ENCODE results near the gene NRXN3. TPM values are rescaled to one million over a fixed set of nuclear protein-coding genes. Genes with fewer than 3 reads are reported as not detected.

The NRXN3 gene
- total RNA-seq, 2 donors from 2014 or later: not detected

GRCh38 chr14:78319406-78319805, 149.2 kb downstream of the NRXN3 start:
- no peaks in the 10 kb centered on the region for H3K36me3 Mint-ChIP-seq (ENCODE audit: insufficient read depth in 2 of 2)
- H3K4me3 Mint-ChIP-seq: no peak overlapping the region
- DNase-seq (no peak), ATAC-seq (replicated peaks in 1 of 2) (no peak)
- H3K27me3 Mint-ChIP-seq (ENCODE audit: low read depth): peaks cover 20% of the 10 kb centered on the region
- peaks cover 0 to 1% of the 10 kb centered on the region in 2 donors for H3K9me3 Mint-ChIP-seq
- no peak overlapping the region for H3K27ac Mint-ChIP-seq
- H3K4me1 Mint-ChIP-seq (ENCODE audit: low read depth): no peaks in the 10 kb centered on the region

DNA sequence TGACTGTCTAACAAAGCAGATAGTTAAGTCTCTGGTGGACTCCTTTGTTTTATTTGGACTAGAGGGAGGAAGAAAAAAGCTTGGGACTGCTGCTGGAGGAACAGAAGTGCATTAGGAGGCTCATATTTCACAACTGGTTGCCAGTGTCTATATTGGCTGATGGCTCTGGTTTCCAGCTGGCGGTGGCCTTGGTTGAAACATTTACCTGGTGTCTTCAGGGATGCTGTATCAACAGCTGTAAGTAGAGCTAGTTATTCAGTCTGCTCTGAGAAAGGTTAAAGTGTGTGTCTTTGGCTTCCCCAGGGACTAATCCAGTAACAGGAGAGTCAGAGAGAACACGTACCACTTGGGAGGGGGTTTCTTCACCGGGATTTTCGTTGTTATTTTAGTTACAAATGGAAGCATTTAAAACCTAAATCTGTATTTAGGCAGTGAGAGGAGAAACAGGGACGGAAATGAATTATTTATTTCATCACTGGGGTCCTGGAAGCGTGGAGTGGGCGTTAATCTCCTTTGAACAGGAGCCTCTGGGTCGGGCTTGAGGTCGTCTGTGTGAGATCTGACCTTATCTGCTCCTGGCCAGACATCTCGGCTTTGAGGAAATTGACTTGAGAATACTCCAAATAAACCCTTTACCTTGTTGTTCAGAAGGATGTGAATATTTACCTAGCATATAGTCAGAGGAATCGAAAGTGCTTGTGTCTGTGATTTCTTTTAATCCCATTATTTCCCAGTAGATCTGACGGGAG, 149.9 kb downstream of the NRXN3 start:
- no peak overlapping the region for H3K27ac Mint-ChIP-seq
- no peaks in the 10 kb centered on the region for H3K36me3 Mint-ChIP-seq (ENCODE audit: insufficient read depth in 2 of 2)
- H3K4me3 Mint-ChIP-seq: no peak overlapping the region
- peaks cover 20% of the 10 kb centered on the region for H3K27me3 Mint-ChIP-seq (ENCODE audit: low read depth)
- no peaks in the 10 kb centered on the region for H3K4me1 Mint-ChIP-seq (ENCODE audit: low read depth)
- DNase-seq (no peak), ATAC-seq (replicated peaks in 1 of 2) (no peak)
- H3K9me3 Mint-ChIP-seq: peaks cover 0 to 1% of the 10 kb centered on the region in 2 donors

- H3K9me3 Mint-ChIP-seq: no peaks in the 10 kb centered on the region
- H3K36me3 Mint-ChIP-seq (ENCODE audit: insufficient read depth in 2 of 2): no peaks in the 10 kb centered on the region
- peak overlapping the region; percentile 25 for H3K27ac Mint-ChIP-seq
- DNase-seq: no peak
- peaks cover 25% of the 10 kb centered on the region for H3K27me3 Mint-ChIP-seq (ENCODE audit: low read depth)
- ATAC-seq (replicated peaks in 1 of 2): no peak
- H3K4me1 Mint-ChIP-seq (ENCODE audit: low read depth): no peaks in the 10 kb centered on the region
- H3K4me3 Mint-ChIP-seq: no peak overlapping the region
Measured at GRCh38 chr14:78324353-78324752, 154.2 kb downstream of the NRXN3 start.

GRCh38 chr14:78325911-78326310, 155.7 kb downstream of the NRXN3 start:
- Mint-ChIP-seq H3K36me3 (ENCODE audit: insufficient read depth in 2 of 2) (no peaks in the 10 kb centered on the region), H3K4me1 (ENCODE audit: low read depth) (no peaks in the 10 kb centered on the region), H3K27me3 (ENCODE audit: low read depth) (peaks cover 13% of the 10 kb centered on the region), H3K9me3 (no peaks in the 10 kb centered on the region), H3K27ac (no peak overlapping the region), H3K4me3 (no peak overlapping the region)
- DNase-seq: no peak
- ATAC-seq (replicated peaks in 1 of 2): no peak

DNA sequence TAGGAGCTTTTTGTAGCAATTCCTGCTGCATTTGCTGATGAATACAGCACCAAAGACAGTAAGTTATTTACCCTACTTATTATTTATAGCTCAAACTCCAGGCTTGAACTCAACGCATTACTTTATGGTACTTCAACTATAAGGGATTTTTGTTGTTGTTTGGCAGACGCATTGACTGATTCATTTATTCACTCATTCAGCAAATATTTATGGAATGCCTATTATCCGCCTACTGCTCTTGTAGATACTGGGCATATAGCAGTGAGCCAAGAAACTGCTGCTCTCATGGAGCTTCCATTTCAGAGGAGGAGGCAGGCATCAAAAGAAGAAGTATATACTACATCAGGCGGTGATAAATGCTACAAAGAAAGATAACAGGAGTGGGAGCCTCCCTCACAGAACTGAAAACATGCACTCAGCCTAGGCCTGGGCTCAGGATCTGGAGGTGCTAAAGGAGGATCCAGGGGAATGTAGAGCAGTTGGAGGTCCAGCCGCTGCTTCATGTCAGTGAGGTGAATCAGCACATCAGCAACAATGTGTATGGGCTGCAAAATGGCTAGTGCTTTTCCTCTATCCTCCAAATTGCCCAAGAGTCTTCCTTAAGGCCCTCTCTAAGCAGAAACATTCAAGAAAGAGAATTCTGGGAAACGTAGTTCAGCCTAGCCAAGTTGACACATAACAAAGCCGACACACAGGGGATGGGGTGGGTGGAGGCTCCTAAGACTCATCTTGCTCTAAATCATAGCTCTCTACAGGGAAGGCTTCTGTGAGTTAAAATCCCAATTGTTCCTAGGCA, 157.5 kb downstream of the NRXN3 start:
- Mint-ChIP-seq H3K9me3 (no peaks in the 10 kb centered on the region), H3K4me3 (no peak overlapping the region), H3K4me1 (ENCODE audit: low read depth) (no peaks in the 10 kb centered on the region), H3K27ac (no peak overlapping the region), H3K27me3 (ENCODE audit: low read depth) (peaks cover 5% of the 10 kb centered on the region), H3K36me3 (ENCODE audit: insufficient read depth in 2 of 2) (no peaks in the 10 kb centered on the region)
- ATAC-seq (replicated peaks in 1 of 2): no peak
- DNase-seq: no peak

DNA sequence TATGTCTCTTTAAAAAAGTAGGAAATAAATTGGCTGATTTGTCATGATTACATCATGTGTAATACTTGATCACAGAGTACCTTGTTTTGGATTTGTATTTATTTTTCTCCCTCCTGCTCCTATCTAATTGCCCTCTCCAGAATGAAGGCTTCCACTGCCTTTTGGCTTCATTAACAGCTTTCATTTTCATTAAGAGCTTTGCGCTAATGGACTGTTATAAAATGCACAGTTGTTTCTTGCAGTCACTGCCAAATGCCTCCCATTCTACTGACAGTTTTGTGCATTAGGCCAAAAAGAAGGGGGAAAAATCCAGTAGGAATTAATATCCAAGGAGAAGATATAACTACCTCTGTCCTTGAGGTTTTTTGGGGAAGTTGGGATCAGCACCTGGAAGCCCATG, 159.2 kb downstream of the NRXN3 start:
- Mint-ChIP-seq H3K27me3 (ENCODE audit: low read depth) (peaks cover 11% of the 10 kb centered on the region), H3K36me3 (ENCODE audit: insufficient read depth in 2 of 2) (no peaks in the 10 kb centered on the region), H3K4me3 (no peak overlapping the region), H3K4me1 (ENCODE audit: low read depth) (no peaks in the 10 kb centered on the region), H3K9me3 (no peaks in the 10 kb centered on the region), H3K27ac (no peak overlapping the region)
- no peak for DNase-seq
- no peak for ATAC-seq (replicated peaks in 1 of 2)

- no peaks in the 10 kb centered on the region for H3K9me3 Mint-ChIP-seq
- no peak overlapping the region for H3K27ac Mint-ChIP-seq
- DNase-seq (no peak), ATAC-seq (replicated peaks in 1 of 2) (no peak)
- H3K4me3 Mint-ChIP-seq: no peak overlapping the region
- no peaks in the 10 kb centered on the region for H3K36me3 Mint-ChIP-seq (ENCODE audit: insufficient read depth in 2 of 2)
- peaks cover 6% of the 10 kb centered on the region for H3K27me3 Mint-ChIP-seq (ENCODE audit: low read depth)
- H3K4me1 Mint-ChIP-seq (ENCODE audit: low read depth): no peaks in the 10 kb centered on the region
Measured at GRCh38 chr14:78335531-78335930, 165.4 kb downstream of the NRXN3 start.

DNA sequence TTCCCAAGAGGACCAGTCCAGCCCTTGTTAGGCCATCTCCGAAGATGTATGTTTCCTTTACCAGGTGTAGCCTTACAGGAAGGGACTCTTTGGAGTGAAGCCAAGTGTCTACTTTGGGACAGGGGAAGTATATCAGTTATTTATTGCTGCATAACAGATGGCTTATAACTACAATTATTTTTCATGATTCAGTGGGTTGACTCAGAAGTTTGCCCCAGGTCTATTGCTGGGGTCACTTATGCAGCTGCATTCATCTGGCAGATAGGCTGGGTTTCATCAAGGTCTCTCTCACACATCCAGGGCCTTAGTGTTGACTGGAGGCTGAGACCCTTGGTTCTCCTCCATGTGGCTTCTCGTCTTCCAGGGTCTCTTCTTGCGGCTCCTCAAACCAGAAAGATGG, 170.1 kb downstream of the NRXN3 start:
- DNase-seq: no peak
- ATAC-seq (replicated peaks in 1 of 2): no peak
- Mint-ChIP-seq H3K4me3 (no peak overlapping the region), H3K4me1 (ENCODE audit: low read depth) (no peaks in the 10 kb centered on the region), H3K27me3 (ENCODE audit: low read depth) (no peaks in the 10 kb centered on the region), H3K36me3 (ENCODE audit: insufficient read depth in 2 of 2) (no peaks in the 10 kb centered on the region), H3K9me3 (no peaks in the 10 kb centered on the region), H3K27ac (no peak overlapping the region)

DNA sequence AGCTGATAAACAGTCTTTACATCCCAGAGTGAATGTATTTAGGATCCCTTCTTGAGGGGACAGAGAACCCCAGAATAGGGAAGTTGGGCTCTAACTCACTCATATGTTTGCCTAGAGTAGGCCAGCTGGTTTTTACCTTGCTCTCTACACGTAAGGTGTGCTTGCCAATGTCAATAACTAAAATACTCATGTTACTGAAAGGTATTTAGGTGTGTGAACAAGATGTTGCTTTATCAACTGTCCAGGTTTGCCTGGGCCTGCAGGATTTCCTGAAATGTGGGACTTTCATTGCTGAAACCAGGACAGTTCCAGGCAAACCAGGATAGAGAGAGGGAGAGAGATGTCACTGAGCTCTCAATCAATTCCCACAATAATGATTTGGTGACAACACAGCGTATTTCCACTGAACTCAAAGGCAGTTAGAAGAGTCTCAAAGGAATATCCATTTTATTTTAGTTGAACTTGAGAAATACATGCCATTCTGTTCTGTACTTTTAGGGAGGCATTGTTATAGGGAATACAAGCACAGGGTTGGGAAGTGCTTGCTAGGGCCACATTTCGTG, 171.7 kb downstream of the NRXN3 start:
- no peaks in the 10 kb centered on the region for H3K4me1 Mint-ChIP-seq (ENCODE audit: low read depth)
- H3K27ac Mint-ChIP-seq: no peak overlapping the region
- H3K27me3 Mint-ChIP-seq (ENCODE audit: low read depth): no peaks in the 10 kb centered on the region
- ATAC-seq (replicated peaks in 1 of 2) (no peak), DNase-seq (no peak)
- no peak overlapping the region for H3K4me3 Mint-ChIP-seq
- no peaks in the 10 kb centered on the region for H3K9me3 Mint-ChIP-seq
- H3K36me3 Mint-ChIP-seq (ENCODE audit: insufficient read depth in 2 of 2): no peaks in the 10 kb centered on the region

DNA sequence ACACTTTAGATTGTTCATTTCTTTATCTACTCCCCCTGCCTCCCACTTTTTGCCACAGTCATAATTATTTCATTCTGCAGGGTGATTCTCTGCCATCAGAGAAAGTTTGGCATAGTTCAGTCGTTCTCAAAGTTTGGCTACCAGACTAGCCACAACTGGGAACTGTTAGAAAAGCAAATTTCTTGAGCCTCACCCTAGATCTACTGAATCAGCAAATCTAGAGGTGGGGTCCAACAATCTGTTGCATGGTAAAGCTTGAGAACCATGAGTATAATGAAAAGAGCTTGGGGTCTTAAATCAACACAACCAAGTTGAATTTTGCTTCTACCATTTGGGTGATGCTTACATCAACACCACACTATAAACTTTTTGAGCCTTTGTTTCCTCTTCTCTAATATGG, 172.7 kb downstream of the NRXN3 start:
- Mint-ChIP-seq H3K27me3 (ENCODE audit: low read depth) (no peaks in the 10 kb centered on the region), H3K4me3 (no peak overlapping the region), H3K27ac (no peak overlapping the region), H3K36me3 (ENCODE audit: insufficient read depth in 2 of 2) (no peaks in the 10 kb centered on the region), H3K9me3 (no peaks in the 10 kb centered on the region), H3K4me1 (ENCODE audit: low read depth) (no peaks in the 10 kb centered on the region)
- no peak for ATAC-seq (replicated peaks in 1 of 2)
- DNase-seq: no peak

GRCh38 chr14:78344290-78344689, 174.1 kb downstream of the NRXN3 start:
- no peaks in the 10 kb centered on the region for H3K27me3 Mint-ChIP-seq (ENCODE audit: low read depth)
- no peak overlapping the region for H3K4me3 Mint-ChIP-seq

DNA sequence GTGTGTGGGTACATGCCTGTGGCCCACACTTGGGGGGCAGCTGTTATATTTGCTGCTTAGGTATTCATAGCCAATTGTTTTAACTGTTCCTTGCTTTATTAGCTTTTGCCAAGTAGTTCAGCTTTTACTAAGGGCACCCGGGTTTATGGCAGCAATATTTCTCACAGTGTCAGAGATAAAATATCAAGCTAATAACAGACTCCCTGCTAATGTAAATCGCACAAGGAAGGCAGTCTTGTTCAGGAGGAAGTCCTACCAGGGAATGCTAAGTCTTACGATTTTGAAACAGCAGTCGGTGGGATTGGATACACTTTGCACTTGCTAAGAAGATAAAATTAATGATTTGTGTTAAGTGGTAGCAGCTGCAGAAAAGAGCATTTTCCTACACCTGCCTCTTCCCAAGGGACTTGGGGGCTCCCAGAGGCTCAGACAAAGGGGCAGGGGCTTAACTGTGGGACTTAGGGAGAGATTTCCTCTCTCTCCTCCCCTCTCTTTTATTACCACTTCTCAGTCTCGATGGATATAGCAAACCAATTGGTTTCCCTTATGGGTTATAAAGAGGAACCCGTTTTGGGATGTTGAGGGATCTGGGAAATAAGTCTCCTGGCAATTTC, 175.1 kb downstream of the NRXN3 start:
- Mint-ChIP-seq H3K27ac (no peak overlapping the region), H3K27me3 (ENCODE audit: low read depth) (no peaks in the 10 kb centered on the region), H3K4me3 (no peak overlapping the region), H3K9me3 (no peaks in the 10 kb centered on the region), H3K36me3 (ENCODE audit: insufficient read depth in 2 of 2) (no peaks in the 10 kb centered on the region), H3K4me1 (ENCODE audit: low read depth) (no peaks in the 10 kb centered on the region)
- DNase-seq (no peak), ATAC-seq (replicated peaks in 1 of 2) (no peak)

More at GRCh38 chr14:78344290-78344689, 174.1 kb downstream of the NRXN3 start:
- Mint-ChIP-seq H3K4me1 (ENCODE audit: low read depth) (no peaks in the 10 kb centered on the region), H3K27ac (no peak overlapping the region), H3K36me3 (ENCODE audit: insufficient read depth in 2 of 2) (no peaks in the 10 kb centered on the region), H3K9me3 (no peaks in the 10 kb centered on the region)
- DNase-seq (no peak), ATAC-seq (replicated peaks in 1 of 2) (no peak)

GRCh38 chr14:78346747-78347146, 176.6 kb downstream of the NRXN3 start:
- H3K4me1 Mint-ChIP-seq (ENCODE audit: low read depth): no peaks in the 10 kb centered on the region
- H3K9me3 Mint-ChIP-seq: no peaks in the 10 kb centered on the region
- H3K27ac Mint-ChIP-seq: no peak overlapping the region
- DNase-seq: no peak
- no peaks in the 10 kb centered on the region for H3K36me3 Mint-ChIP-seq (ENCODE audit: insufficient read depth in 2 of 2)
- ATAC-seq (replicated peaks in 1 of 2): no peak
- H3K4me3 Mint-ChIP-seq: no peak overlapping the region
- no peaks in the 10 kb centered on the region for H3K27me3 Mint-ChIP-seq (ENCODE audit: low read depth)
